ENCODE data around the gene PDGFRB.

PDGFRB gene

GRCh38 chr5:150146862-150147601 lies 8.6 kb downstream of the PDGFRB start:
- no peaks in the 10 kb centered on the region for H3K9me3 ChIP-seq (ENCODE audit: control insufficient read depth, low read length)
- H3K9ac ChIP-seq: no peak overlapping the region
- no peak overlapping the region for H2AFZ ChIP-seq
- H3K36me3 ChIP-seq (ENCODE audit: control insufficient read depth, insufficient read depth, low read length): no peaks in the 10 kb centered on the region
- no peak overlapping the region for H3K4me2 ChIP-seq (ENCODE audit: low read length)
- TF ChIP-seq CTCF (IDR thresholded peaks at IDR 0.05): no peak
- no peak overlapping the region for H3K27ac ChIP-seq
- no peaks in the 10 kb centered on the region for H3K4me1 ChIP-seq
- no peaks in the 10 kb centered on the region for H3K27me3 ChIP-seq (ENCODE audit: control insufficient read depth, insufficient read depth, low read length)
- no peak overlapping the region for H3K4me3 ChIP-seq (ENCODE audit: low read depth, low read length)
- no peaks in the 10 kb centered on the region for H3K79me2 ChIP-seq

GRCh38 chr5:150146235-150146634 lies 9.4 kb downstream of the PDGFRB start:
- Histone ChIP-seq H3K27ac (no peak overlapping the region), H3K9ac (no peak overlapping the region), H3K79me2 (no peaks in the 10 kb centered on the region), H3K4me3 (ENCODE audit: low read depth, low read length) (no peak overlapping the region), H3K4me1 (no peaks in the 10 kb centered on the region), H3K4me2 (ENCODE audit: low read length) (no peak overlapping the region), H3K9me3 (ENCODE audit: control insufficient read depth, low read length) (no peaks in the 10 kb centered on the region), H3K36me3 (ENCODE audit: control insufficient read depth, insufficient read depth, low read length) (no peaks in the 10 kb centered on the region), H2AFZ (no peak overlapping the region), H3K27me3 (ENCODE audit: control insufficient read depth, insufficient read depth, low read length) (no peaks in the 10 kb centered on the region)
- TF ChIP-seq CTCF (IDR thresholded peaks at IDR 0.05): no peak

- TF ChIP-seq CTCF (IDR thresholded peaks at IDR 0.05): no peak
- Histone ChIP-seq H3K27me3 (ENCODE audit: control insufficient read depth, insufficient read depth, low read length) (no peaks in the 10 kb centered on the region), H3K9ac (no peak overlapping the region), H2AFZ (no peak overlapping the region), H3K4me3 (ENCODE audit: low read depth, low read length) (no peak overlapping the region), H3K9me3 (ENCODE audit: control insufficient read depth, low read length) (no peaks in the 10 kb centered on the region), H3K36me3 (ENCODE audit: control insufficient read depth, insufficient read depth, low read length) (no peaks in the 10 kb centered on the region), H3K27ac (no peak overlapping the region), H3K79me2 (no peaks in the 10 kb centered on the region), H3K4me1 (no peaks in the 10 kb centered on the region), H3K4me2 (ENCODE audit: low read length) (no peak overlapping the region)
These were observed 10.8 kb downstream of the PDGFRB start for GRCh38 chr5:150144879-150145278.

GRCh38 chr5:150144246-150144801 lies 11.3 kb downstream of the PDGFRB start:
- no peak overlapping the region for H3K4me2 ChIP-seq (ENCODE audit: low read length)
- peak overlapping the region; percentile 44 for H3K27ac ChIP-seq
- no peak overlapping the region for H3K4me3 ChIP-seq (ENCODE audit: low read depth, low read length)
- H3K4me1 ChIP-seq: no peaks in the 10 kb centered on the region
- no peak for TF ChIP-seq CTCF (IDR thresholded peaks at IDR 0.05)
- H3K27me3 ChIP-seq (ENCODE audit: control insufficient read depth, insufficient read depth, low read length): no peaks in the 10 kb centered on the region
- H2AFZ ChIP-seq: no peak overlapping the region
- H3K79me2 ChIP-seq: no peaks in the 10 kb centered on the region
- no peaks in the 10 kb centered on the region for H3K9me3 ChIP-seq (ENCODE audit: control insufficient read depth, low read length)
- no peak overlapping the region for H3K9ac ChIP-seq
- no peaks in the 10 kb centered on the region for H3K36me3 ChIP-seq (ENCODE audit: control insufficient read depth, insufficient read depth, low read length)

All from parathyroid adenoma (tissue), 2 donors.